Measurements from ENCODE around the gene SAMD13.

SAMD13 gene

GRCh38 chr1:84303314-84303830 lies 1.9 kb downstream of the SAMD13 start:
- Histone ChIP-seq H3K9me3 (ENCODE audit: control insufficient read depth, insufficient read depth, low read length) (no peaks in the 10 kb centered on the region), H3K27me3 (ENCODE audit: control insufficient read depth, insufficient read depth, low read length) (no peaks in the 10 kb centered on the region), H3K9ac (ENCODE audit: low read depth, low read length) (no peak overlapping the region), H3K4me1 (ENCODE audit: control insufficient read depth, insufficient read depth, low read length) (peaks cover 14% of the 10 kb centered on the region), H3K4me3 (ENCODE audit: low read depth, low read length) (no peak overlapping the region), H3K36me3 (ENCODE audit: control insufficient read depth, insufficient read depth, low read length) (no peaks in the 10 kb centered on the region)

GRCh38 chr1:84307398-84307797 lies 5.9 kb downstream of the SAMD13 start:
- Histone ChIP-seq H3K4me1 (ENCODE audit: control insufficient read depth, insufficient read depth, low read length) (peaks cover 4% of the 10 kb centered on the region), H3K9ac (ENCODE audit: low read depth, low read length) (no peak overlapping the region), H3K9me3 (ENCODE audit: control insufficient read depth, insufficient read depth, low read length) (no peaks in the 10 kb centered on the region), H3K27me3 (ENCODE audit: control insufficient read depth, insufficient read depth, low read length) (no peaks in the 10 kb centered on the region), H3K4me3 (ENCODE audit: low read depth, low read length) (no peak overlapping the region), H3K36me3 (ENCODE audit: control insufficient read depth, insufficient read depth, low read length) (no peaks in the 10 kb centered on the region)

GRCh38 chr1:84311296-84311695 lies 9.8 kb downstream of the SAMD13 start:
- Histone ChIP-seq H3K27me3 (ENCODE audit: control insufficient read depth, insufficient read depth, low read length) (no peaks in the 10 kb centered on the region), H3K4me3 (ENCODE audit: low read depth, low read length) (no peak overlapping the region), H3K4me1 (ENCODE audit: control insufficient read depth, insufficient read depth, low read length) (no peaks in the 10 kb centered on the region), H3K36me3 (ENCODE audit: control insufficient read depth, insufficient read depth, low read length) (no peaks in the 10 kb centered on the region), H3K9me3 (ENCODE audit: control insufficient read depth, insufficient read depth, low read length) (no peaks in the 10 kb centered on the region), H3K9ac (ENCODE audit: low read depth, low read length) (no peak overlapping the region)

GRCh38 chr1:84319662-84320061 lies 18.2 kb downstream of the SAMD13 start:
- H3K36me3 ChIP-seq (ENCODE audit: control insufficient read depth, insufficient read depth, low read length), result no peaks in the 10 kb centered on the region
- H3K4me1 ChIP-seq (ENCODE audit: control insufficient read depth, insufficient read depth, low read length), result no peaks in the 10 kb centered on the region
- H3K9me3 ChIP-seq (ENCODE audit: control insufficient read depth, insufficient read depth, low read length), result no peaks in the 10 kb centered on the region
- no peak overlapping the region for H3K4me3 ChIP-seq (ENCODE audit: low read depth, low read length)
- no peak overlapping the region for H3K9ac ChIP-seq (ENCODE audit: low read depth, low read length)
- no peaks in the 10 kb centered on the region for H3K27me3 ChIP-seq (ENCODE audit: control insufficient read depth, insufficient read depth, low read length)

GRCh38 chr1:84327830-84328229 lies 26.3 kb downstream of the SAMD13 start:
- no peaks in the 10 kb centered on the region for H3K4me1 ChIP-seq (ENCODE audit: control insufficient read depth, insufficient read depth, low read length)
- H3K4me3 ChIP-seq (ENCODE audit: low read depth, low read length), result no peak overlapping the region
- no peak overlapping the region for H3K9ac ChIP-seq (ENCODE audit: low read depth, low read length)
- no peaks in the 10 kb centered on the region for H3K9me3 ChIP-seq (ENCODE audit: control insufficient read depth, insufficient read depth, low read length)
- H3K27me3 ChIP-seq (ENCODE audit: control insufficient read depth, insufficient read depth, low read length), result no peaks in the 10 kb centered on the region
- no peaks in the 10 kb centered on the region for H3K36me3 ChIP-seq (ENCODE audit: control insufficient read depth, insufficient read depth, low read length)

- Histone ChIP-seq H3K9ac (ENCODE audit: low read depth, low read length) (no peak overlapping the region), H3K9me3 (ENCODE audit: control insufficient read depth, insufficient read depth, low read length) (no peaks in the 10 kb centered on the region), H3K27me3 (ENCODE audit: control insufficient read depth, insufficient read depth, low read length) (no peaks in the 10 kb centered on the region), H3K4me3 (ENCODE audit: low read depth, low read length) (no peak overlapping the region), H3K4me1 (ENCODE audit: control insufficient read depth, insufficient read depth, low read length) (no peaks in the 10 kb centered on the region), H3K36me3 (ENCODE audit: control insufficient read depth, insufficient read depth, low read length) (no peaks in the 10 kb centered on the region)
These were observed 28.8 kb downstream of the SAMD13 start for GRCh38 chr1:84330125-84330984.

GRCh38 chr1:84339503-84339902 lies 38.0 kb downstream of the SAMD13 start:
- Histone ChIP-seq H3K9me3 (ENCODE audit: control insufficient read depth, insufficient read depth, low read length) (no peaks in the 10 kb centered on the region), H3K9ac (ENCODE audit: low read depth, low read length) (no peak overlapping the region), H3K4me1 (ENCODE audit: control insufficient read depth, insufficient read depth, low read length) (no peaks in the 10 kb centered on the region), H3K27me3 (ENCODE audit: control insufficient read depth, insufficient read depth, low read length) (no peaks in the 10 kb centered on the region), H3K4me3 (ENCODE audit: low read depth, low read length) (no peak overlapping the region), H3K36me3 (ENCODE audit: control insufficient read depth, insufficient read depth, low read length) (no peaks in the 10 kb centered on the region)

- Histone ChIP-seq H3K27me3 (ENCODE audit: control insufficient read depth, insufficient read depth, low read length) (no peaks in the 10 kb centered on the region), H3K9ac (ENCODE audit: low read depth, low read length) (no peak overlapping the region), H3K4me1 (ENCODE audit: control insufficient read depth, insufficient read depth, low read length) (no peaks in the 10 kb centered on the region), H3K4me3 (ENCODE audit: low read depth, low read length) (no peak overlapping the region), H3K9me3 (ENCODE audit: control insufficient read depth, insufficient read depth, low read length) (no peaks in the 10 kb centered on the region), H3K36me3 (ENCODE audit: control insufficient read depth, insufficient read depth, low read length) (no peaks in the 10 kb centered on the region)
These were observed 42.8 kb downstream of the SAMD13 start for GRCh38 chr1:84344286-84344685.

- Histone ChIP-seq H3K4me1 (ENCODE audit: control insufficient read depth, insufficient read depth, low read length) (no peaks in the 10 kb centered on the region), H3K9ac (ENCODE audit: low read depth, low read length) (no peak overlapping the region), H3K36me3 (ENCODE audit: control insufficient read depth, insufficient read depth, low read length) (no peaks in the 10 kb centered on the region)
These were observed 43.7 kb downstream of the SAMD13 start for GRCh38 chr1:84345220-84345619.

GRCh38 chr1:84347271-84347931 lies 45.9 kb downstream of the SAMD13 start:
- Histone ChIP-seq H3K4me3 (ENCODE audit: low read depth, low read length) (no peak overlapping the region), H3K9me3 (ENCODE audit: control insufficient read depth, insufficient read depth, low read length) (no peaks in the 10 kb centered on the region), H3K36me3 (ENCODE audit: control insufficient read depth, insufficient read depth, low read length) (no peaks in the 10 kb centered on the region), H3K4me1 (ENCODE audit: control insufficient read depth, insufficient read depth, low read length) (no peaks in the 10 kb centered on the region), H3K27me3 (ENCODE audit: control insufficient read depth, insufficient read depth, low read length) (no peaks in the 10 kb centered on the region), H3K9ac (ENCODE audit: low read depth, low read length) (no peak overlapping the region)

More at GRCh38 chr1:84345220-84345619, 43.7 kb downstream of the SAMD13 start:
- no peaks in the 10 kb centered on the region for H3K9me3 ChIP-seq (ENCODE audit: control insufficient read depth, insufficient read depth, low read length)
- H3K27me3 ChIP-seq (ENCODE audit: control insufficient read depth, insufficient read depth, low read length), result no peaks in the 10 kb centered on the region
- H3K4me3 ChIP-seq (ENCODE audit: low read depth, low read length), result no peak overlapping the region

GRCh38 chr1:84347932-84348555 lies 46.5 kb downstream of the SAMD13 start:
- no peaks in the 10 kb centered on the region for H3K9me3 ChIP-seq (ENCODE audit: control insufficient read depth, insufficient read depth, low read length)
- no peaks in the 10 kb centered on the region for H3K36me3 ChIP-seq (ENCODE audit: control insufficient read depth, insufficient read depth, low read length)
- no peaks in the 10 kb centered on the region for H3K4me1 ChIP-seq (ENCODE audit: control insufficient read depth, insufficient read depth, low read length)
- no peaks in the 10 kb centered on the region for H3K27me3 ChIP-seq (ENCODE audit: control insufficient read depth, insufficient read depth, low read length)
- H3K9ac ChIP-seq (ENCODE audit: low read depth, low read length), result no peak overlapping the region
- H3K4me3 ChIP-seq (ENCODE audit: low read depth, low read length), result no peak overlapping the region

All from iPS-15b (cell line).